ENCODE results near the gene ISM2.
"Not testable (repeated sequence)": the region's sequence is repeated elsewhere in the genome, so short reads cannot be mapped to it uniquely, and the experiment has no call there.

Gene ISM2

GRCh38 chr14:77542421-77543239, 44.0 kb upstream of the ISM2 start:
- Histone ChIP-seq H3K9me2 (ENCODE audit: low read depth, low read length) (no peaks in the 10 kb centered on the region), H4K20me1 (ENCODE audit: insufficient read depth, low read length) (no peaks in the 10 kb centered on the region), H3K9ac (ENCODE audit: low read length) (peak overlapping the region; percentile 15; the same call in 1 of the 2 replicates), H3K4me1 (ENCODE audit: insufficient read depth, low read length, severe bottlenecking) (peaks cover 30% of the 10 kb centered on the region), H3K36me3 (ENCODE audit: insufficient read depth, low read length) (peaks cover 11% of the 10 kb centered on the region; the same call in 1 of the 2 replicates), H3K27ac (ENCODE audit: low read depth, low read length, poor library complexity, severe bottlenecking) (peak overlapping the region; percentile 48), H3K9me3 (ENCODE audit: low read length) (no peaks in the 10 kb centered on the region), H3K4me3 (ENCODE audit: low read depth, low read length, poor library complexity, severe bottlenecking) (no peak overlapping the region), H3F3A (ENCODE audit: insufficient read depth, low read length) (no peaks in the 10 kb centered on the region), H3K4me2 (ENCODE audit: low read length) (peak overlapping the region; percentile 33), H3K79me2 (ENCODE audit: insufficient read depth, low read length) (no peaks in the 10 kb centered on the region), H2AFZ (ENCODE audit: low read length) (no peak overlapping the region), H3K27me3 (ENCODE audit: insufficient read depth, low read length) (no peaks in the 10 kb centered on the region)
- TF ChIP-seq EZH2 (IDR thresholded peaks at IDR 0.05; ENCODE audit: borderline replicate concordance, low read length) (no peak), CTCF (IDR thresholded peaks at IDR 0.05; ENCODE audit: low read length) (no peak)

GRCh38 chr14:77541905-77542304, 43.3 kb upstream of the ISM2 start:
- Histone ChIP-seq H3K36me3 (ENCODE audit: insufficient read depth, low read length) (peaks cover 7% of the 10 kb centered on the region; the same call in 1 of the 2 replicates), H4K20me1 (ENCODE audit: insufficient read depth, low read length) (no peaks in the 10 kb centered on the region), H2AFZ (ENCODE audit: low read length) (no peak overlapping the region), H3K79me2 (ENCODE audit: insufficient read depth, low read length) (no peaks in the 10 kb centered on the region), H3K27me3 (ENCODE audit: insufficient read depth, low read length) (no peaks in the 10 kb centered on the region), H3K27ac (ENCODE audit: low read depth, low read length, poor library complexity, severe bottlenecking) (peak overlapping the region; percentile 48), H3F3A (ENCODE audit: insufficient read depth, low read length) (no peaks in the 10 kb centered on the region), H3K9me2 (ENCODE audit: low read depth, low read length) (no peaks in the 10 kb centered on the region), H3K9me3 (ENCODE audit: low read length) (no peaks in the 10 kb centered on the region), H3K4me1 (ENCODE audit: insufficient read depth, low read length, severe bottlenecking) (peaks cover 30% of the 10 kb centered on the region), H3K4me2 (ENCODE audit: low read length) (peak overlapping the region; percentile 33), H3K9ac (ENCODE audit: low read length) (peak overlapping the region; percentile 15; the same call in 1 of the 2 replicates), H3K4me3 (ENCODE audit: low read depth, low read length, poor library complexity, severe bottlenecking) (no peak overlapping the region)
- TF ChIP-seq CTCF (IDR thresholded peaks at IDR 0.05; ENCODE audit: low read length) = no peak
- TF ChIP-seq EZH2 (IDR thresholded peaks at IDR 0.05; ENCODE audit: borderline replicate concordance, low read length) = no peak

- not testable (repeated sequence) for H3K27ac ChIP-seq (ENCODE audit: low read depth, low read length, poor library complexity, severe bottlenecking); H3K9ac ChIP-seq (ENCODE audit: low read length); H3K79me2 ChIP-seq (ENCODE audit: insufficient read depth, low read length); H3K9me3 ChIP-seq (ENCODE audit: low read length); H3F3A ChIP-seq (ENCODE audit: insufficient read depth, low read length); H3K27me3 ChIP-seq (ENCODE audit: insufficient read depth, low read length); H3K4me1 ChIP-seq (ENCODE audit: insufficient read depth, low read length, severe bottlenecking); H4K20me1 ChIP-seq (ENCODE audit: insufficient read depth, low read length); H3K4me3 ChIP-seq (ENCODE audit: low read depth, low read length, poor library complexity, severe bottlenecking); H2AFZ ChIP-seq (ENCODE audit: low read length); H3K9me2 ChIP-seq (ENCODE audit: low read depth, low read length); H3K4me2 ChIP-seq (ENCODE audit: low read length)
- H3K36me3 ChIP-seq (ENCODE audit: insufficient read depth, low read length) = peaks cover 16% of the 10 kb centered on the region
Observed at GRCh38 chr14:77536951-77537350, 38.3 kb upstream of the ISM2 start.

GRCh38 chr14:77531071-77531470, 32.5 kb upstream of the ISM2 start:
- Histone ChIP-seq H3K27me3 (ENCODE audit: insufficient read depth, low read length) (no peaks in the 10 kb centered on the region), H4K20me1 (ENCODE audit: insufficient read depth, low read length) (no peaks in the 10 kb centered on the region), H2AFZ (ENCODE audit: low read length) (no peak overlapping the region), H3K36me3 (ENCODE audit: insufficient read depth, low read length) (peaks cover 22% of the 10 kb centered on the region), H3F3A (ENCODE audit: insufficient read depth, low read length) (no peaks in the 10 kb centered on the region), H3K4me3 (ENCODE audit: low read depth, low read length, poor library complexity, severe bottlenecking) (no peak overlapping the region), H3K9me2 (ENCODE audit: low read depth, low read length) (no peaks in the 10 kb centered on the region), H3K9me3 (ENCODE audit: low read length) (no peaks in the 10 kb centered on the region), H3K4me1 (ENCODE audit: insufficient read depth, low read length, severe bottlenecking) (no peaks in the 10 kb centered on the region), H3K27ac (ENCODE audit: low read depth, low read length, poor library complexity, severe bottlenecking) (no peak overlapping the region), H3K9ac (ENCODE audit: low read length) (no peak overlapping the region), H3K79me2 (ENCODE audit: insufficient read depth, low read length) (no peaks in the 10 kb centered on the region), H3K4me2 (ENCODE audit: low read length) (no peak overlapping the region)
- TF ChIP-seq EZH2 (IDR thresholded peaks at IDR 0.05; ENCODE audit: borderline replicate concordance, low read length) (no peak), CTCF (IDR thresholded peaks at IDR 0.05; ENCODE audit: low read length) (no peak)

Measured in OCI-LY1 (cell line).